HG03565 (cell line): ENCODE data around the gene FANCI.

Experiments used
- ATAC-seq: cut with Tn5 transposase; IDR thresholded peaks from one replicate; pipeline ENCODE4 v1.9.1; 2021; ENCODE audit warnings: mild to moderate bottlenecking, moderate library complexity; ENCODE audit not compliant: unreplicated experiment

The FANCI gene

DNA sequence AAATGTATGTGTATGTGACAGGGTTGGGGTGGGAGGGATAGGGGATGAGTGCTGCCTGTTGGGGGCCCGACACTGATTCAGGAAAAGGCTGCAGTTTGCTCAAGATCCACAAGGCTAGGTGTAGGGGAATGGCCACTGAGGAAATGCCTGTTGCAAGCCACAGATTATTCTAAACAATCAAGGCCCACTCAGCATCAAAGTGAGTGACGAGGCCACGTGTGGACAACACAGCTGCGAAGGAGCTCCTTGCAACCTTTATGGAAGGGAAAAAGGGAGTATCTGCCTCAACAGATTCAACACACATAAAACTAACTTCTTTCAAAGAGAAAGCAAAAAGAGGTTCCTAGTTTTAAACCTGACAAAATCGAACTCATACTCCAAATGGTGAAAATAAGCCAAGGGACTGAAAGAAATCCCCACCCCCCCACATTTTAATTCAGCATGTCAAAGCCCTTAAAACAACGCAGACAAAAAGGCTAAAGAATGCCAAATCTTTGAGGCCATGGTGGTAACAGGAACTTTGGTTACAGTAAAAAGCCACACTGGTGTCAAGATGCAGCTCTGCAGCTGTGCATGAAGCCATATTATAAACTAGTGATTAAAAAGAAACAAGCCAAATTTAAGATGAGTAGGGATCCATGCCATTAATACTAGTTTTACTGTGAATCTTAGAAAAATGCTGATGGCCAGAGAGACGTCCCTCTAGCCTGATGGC lies 87.3 kb downstream of the FANCI start:
- ATAC-seq = no peak

- ATAC-seq = no peak
Observed at GRCh38 chr15:89332446-89332845, 88.7 kb downstream of the FANCI start.

DNA sequence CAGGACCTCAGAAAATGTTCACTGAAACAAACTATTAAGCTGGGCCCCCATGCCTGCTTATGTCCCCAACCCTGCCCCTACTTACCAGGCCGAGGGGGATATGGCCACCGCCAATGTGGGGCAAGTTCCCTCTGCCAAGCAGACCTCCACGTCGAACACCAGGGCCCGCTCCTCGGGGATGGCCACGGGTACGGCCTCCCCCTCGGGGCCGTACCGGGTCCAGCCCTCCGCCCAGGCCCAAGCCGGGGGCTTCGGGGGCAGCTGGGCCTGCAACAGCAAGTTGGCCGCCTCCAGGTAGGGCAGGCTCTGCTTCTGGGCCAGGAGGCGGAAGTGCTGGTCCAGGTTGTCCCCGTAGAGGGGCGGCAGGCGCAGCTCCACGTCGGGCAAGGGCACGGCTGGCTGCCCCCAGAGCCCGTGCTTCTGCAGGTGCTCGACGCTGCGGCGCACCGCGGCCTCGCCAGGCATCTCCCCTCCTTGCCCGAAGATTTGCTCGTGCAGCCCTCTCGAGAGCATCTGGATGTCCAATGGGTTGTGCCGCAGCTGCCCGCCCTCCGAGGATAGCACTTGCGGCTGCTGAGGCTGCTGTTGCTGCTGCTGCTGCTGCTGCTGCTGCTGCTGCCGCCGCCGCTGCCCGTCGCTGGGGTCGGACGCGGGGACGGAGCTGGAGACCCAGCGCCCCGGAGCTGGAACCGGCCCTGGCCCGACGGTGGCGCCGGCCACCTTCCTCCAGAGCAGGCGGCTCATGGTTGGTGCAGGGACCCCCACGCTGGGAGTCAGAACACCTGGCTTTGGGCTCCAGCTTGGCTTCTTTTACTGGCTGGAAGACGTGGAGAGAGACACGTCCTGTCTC lies 89.5 kb downstream of the FANCI start:
- ATAC-seq = no peak

DNA sequence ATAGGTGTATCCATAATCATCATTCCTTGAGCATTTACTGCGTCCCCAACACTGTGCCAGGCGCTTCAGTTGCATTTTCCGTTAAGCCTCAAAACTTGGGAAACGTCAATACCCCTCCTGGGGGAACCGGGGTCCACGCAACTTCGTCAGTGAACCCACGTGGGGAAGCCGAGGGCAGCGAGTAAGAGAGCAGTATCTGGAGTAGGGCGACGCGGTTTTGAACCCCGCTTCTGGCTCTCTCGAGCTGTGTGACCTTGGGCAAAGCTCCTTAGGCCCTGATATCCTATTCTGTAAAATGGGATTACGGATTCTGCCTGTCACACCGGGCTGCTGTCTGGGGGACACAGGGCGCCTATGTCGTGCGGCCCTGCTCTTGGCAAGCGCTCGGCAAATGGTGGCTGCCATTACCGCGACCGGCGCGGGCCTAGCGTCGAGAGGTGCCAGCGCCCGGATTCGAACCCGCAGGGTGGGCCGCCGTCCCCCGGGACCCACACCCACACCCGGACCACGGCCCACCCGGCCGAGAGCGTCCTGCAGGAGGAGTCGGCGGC lies 90.3 kb downstream of the FANCI start:
- ATAC-seq = peak; percentile 18

- peak; percentile 82 for ATAC-seq
Observed at GRCh38 chr15:89334510-89335297, 90.9 kb downstream of the FANCI start, which contains the start of gene POLG. POLG (minus strand) TSS chr15:89334824; CDS start chr15:89333754, 1,070 bp downstream.

DNA sequence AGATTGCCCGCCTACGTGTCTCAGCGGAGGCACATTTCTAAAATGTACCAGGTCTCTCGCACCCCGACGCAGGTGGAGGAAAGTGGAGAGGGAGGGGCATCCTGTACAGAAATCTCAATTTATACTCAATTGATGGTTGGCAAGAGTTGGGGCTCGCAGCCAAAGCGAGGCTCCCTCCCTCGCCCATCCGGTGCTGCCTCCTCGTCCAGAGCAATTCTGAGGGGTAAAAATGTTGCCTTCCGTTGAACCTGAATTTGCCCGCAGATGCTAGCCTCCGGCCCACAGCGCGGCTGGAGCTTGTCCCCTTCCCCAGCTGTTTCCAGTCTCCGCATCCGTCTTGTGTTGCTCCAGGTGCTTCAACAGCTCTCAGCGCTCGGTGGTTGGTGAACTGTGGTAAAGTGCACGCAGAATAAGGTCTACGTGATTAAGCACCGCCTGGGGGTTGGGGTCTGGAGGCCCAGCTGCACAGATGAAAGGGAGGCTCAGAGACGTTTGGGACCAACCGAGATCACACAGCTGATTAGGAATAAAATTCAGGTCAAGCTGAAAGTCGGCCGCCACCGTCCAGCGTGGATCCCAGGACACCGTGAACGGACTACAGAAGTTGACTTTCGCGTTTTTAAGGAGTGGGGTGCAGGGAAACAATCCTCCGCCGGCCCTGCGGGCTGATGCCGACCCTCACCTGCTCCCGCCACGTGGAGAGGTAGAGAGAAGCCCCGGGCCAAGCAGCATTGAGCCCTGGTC lies 91.7 kb downstream of the FANCI start:
- peak; percentile 1 for ATAC-seq

- no peak for ATAC-seq
Observed at GRCh38 chr15:89338036-89338435, 94.3 kb downstream of the FANCI start.

GRCh38 chr15:89340573-89340972 lies 96.8 kb downstream of the FANCI start:
- no peak for ATAC-seq

DNA sequence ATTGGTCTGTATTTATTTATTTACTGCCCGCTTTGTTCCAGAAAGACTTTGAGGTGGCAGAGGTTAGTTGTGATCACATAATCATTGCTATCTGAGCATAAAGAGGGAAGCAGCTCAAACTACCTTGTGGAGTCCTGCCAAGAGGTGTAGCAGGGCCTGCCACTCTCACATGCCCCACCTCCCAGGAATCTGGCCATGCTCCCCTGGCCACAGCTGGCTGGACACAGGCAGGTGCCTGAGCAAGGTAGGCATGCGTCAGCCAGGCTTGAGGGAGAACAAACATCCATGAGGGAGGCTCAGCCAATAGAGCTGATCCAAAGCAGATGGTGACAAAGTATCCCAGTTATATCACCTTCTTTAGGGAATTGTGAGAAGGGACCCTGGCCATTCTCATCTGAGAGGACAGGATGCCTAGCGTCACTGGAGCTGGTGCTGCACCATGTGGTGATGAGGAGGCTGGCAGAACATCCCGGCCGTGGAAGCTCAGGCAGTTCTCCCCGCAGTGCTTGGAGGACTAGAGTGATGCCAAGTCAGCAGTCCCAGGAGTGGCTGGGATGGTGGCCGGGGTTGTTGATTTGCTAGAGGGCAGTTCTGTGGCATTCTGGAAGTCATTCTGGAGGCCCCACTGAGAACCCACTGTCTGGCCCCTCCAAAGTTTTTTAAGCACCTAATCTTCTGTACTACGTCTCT lies 97.7 kb downstream of the FANCI start:
- ATAC-seq = no peak

DNA sequence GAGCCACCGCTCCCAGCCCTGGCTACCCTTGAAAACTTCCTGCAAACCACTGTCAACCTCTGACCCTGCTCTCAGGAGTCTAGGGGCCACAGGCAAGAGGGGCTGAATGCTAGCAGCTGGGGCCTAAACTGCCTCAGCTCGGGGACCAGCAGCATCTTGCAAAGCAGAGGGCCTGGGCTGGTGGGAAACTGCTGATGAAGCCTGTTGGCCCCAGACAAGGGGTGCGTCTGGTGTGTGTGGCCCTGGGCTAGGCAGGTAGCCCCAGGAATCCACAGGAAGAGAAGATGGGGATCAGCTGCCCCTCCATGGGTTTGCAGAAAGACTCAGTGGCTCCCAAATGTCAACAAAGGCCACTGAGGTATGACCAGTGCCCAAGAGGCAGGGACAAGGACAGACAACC lies 99.1 kb downstream of the FANCI start:
- no peak for ATAC-seq

DNA sequence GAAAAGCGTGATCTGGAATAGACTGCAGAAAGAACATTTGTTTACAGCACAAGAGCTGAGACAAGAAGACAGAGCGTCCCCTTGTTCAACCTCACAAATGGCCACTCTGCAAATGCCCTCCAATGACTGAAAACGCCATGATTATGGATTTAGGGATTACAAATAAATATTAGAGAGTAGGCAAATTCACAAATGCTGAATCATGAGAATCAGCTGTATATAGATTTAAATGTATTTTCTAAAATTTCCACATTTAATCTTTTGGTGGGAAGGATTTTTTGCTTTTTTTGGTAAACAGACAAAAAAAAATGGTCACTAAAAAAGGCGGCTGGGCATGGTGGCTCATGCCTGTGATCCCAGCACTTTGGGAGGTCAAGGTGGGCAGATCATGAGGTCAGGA lies 101.5 kb downstream of the FANCI start:
- no peak for ATAC-seq

DNA sequence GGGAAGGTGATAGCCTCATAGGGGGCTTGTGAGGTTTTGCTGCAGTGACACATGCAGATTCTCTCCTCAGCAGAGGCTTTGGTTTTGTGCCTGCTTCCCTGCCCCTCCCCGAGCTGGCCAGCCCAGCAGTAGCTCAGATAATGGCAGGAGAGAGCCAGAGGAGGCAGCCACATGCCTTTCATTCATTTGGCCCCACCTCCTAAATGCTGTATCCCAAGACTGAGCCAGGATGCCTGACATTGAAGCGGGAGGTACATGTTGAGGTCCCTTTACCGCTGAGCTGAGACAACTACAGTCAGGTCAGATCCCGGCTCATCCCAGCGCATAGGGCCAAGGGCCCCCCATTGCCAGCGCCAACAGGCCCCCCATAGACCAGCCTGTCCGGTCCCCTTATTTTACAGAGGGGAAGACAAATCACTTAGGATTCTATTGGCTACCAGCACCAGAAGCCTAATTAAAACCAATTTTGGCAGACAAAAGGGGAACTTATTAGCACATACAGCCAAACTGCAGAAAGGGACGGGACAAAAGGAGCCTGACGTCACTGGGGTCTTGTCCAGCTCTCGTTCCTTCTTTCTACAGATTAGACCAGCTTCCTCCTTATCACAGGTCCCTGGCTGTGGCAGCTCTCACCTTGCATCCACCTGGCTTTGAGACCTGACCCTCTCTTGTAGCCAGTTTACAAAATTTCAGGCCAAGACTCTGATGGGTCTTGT lies 102.9 kb downstream of the FANCI start:
- no peak for ATAC-seq

GRCh38 chr15:89349206-89349558 lies 105.4 kb downstream of the FANCI start:
- ATAC-seq = no peak

DNA sequence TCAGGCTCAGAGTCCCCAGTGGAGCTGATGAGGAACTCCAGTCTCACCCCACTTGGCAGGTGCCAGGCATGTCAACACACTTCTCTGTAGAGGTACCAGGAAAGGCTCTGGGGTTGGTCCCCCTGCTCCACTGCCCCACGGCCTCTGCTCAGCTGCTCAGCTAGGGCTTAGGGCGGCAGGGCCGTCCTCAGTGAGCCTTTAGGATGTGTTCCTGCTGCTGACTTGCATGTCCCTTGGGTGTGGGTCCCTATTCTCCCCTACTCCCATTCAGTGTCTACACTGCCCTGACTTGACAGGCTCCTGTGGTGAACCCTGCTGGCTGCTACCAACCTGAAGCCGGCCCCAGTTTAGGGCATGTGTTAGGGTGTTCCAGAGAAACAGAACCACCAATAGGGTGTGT lies 108.7 kb downstream of the FANCI start:
- no peak for ATAC-seq

GRCh38 chr15:89353991-89354390 lies 110.2 kb downstream of the FANCI start:
- no peak for ATAC-seq

GRCh38 chr15:89356634-89357298 lies 113.0 kb downstream of the FANCI start:
- no peak for ATAC-seq

DNA sequence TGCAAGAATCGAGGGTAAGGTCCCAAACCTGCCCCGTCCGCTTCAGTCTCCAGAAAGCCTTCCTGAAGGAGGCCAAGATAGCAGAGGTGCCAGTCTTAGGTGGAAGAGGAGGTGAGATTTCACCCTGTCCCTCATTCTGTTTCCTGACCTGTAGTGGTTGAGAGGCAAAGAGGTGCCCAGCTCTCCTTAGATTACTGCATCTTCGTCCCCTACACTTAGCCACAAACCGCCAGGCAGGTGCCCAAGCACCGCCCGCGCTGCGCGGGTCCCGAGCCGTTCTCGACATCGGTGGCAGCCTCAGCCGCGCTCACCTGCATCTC lies 114.6 kb downstream of the FANCI start:
- ATAC-seq = no peak

DNA sequence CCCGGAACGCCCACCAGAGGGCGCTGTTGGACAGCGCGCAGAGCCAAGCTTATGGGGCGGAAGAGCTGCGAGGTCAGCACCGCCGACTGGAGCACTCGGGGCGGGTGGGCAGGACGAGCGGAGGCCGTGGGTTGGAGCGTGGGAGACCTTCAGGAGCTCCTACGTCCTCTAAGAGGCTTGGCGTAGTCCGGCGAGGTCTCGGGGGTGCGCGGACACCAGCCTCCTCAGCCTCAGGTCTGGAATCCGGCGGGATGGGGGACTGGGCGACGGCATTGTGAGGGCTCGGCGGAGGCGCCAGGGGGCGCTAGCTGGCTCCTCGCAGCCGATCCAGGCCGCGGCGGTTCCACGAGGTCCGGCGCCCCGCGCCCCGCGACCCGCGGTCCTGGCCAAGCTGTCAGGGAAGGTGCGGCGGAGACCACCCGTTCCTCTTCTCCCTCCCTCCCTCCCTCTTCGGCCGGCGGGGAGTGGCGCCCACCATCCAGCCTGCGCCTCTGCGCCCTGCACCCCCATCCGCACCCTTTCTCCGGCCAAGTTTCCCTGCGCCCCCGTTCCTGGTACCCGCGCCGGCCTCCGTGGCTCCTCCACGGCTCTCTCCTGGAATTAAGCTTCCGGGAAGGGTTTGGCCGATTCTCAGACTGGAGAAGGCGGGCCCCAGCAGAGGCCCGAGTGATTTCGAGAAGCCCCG lies 115.1 kb downstream of the FANCI start:
- ATAC-seq = peak; percentile 71
